ENCODE data around the gene CCDC6. TPM values are rescaled to one million over a fixed set of nuclear protein-coding genes. Genes with fewer than 3 reads are reported as not detected.

Gene CCDC6
- total and polyA plus RNA-seq, 2 of the 8 experiments (the other 6 are each of a cell fraction or from before 2014, with no cell fraction given) = 42.2 to 74.4 TPM

- no peak overlapping the region for H3K18ac ChIP-seq (ENCODE audit: extremely low read depth, low read length)
- TF ChIP-seq, protein P1, sequence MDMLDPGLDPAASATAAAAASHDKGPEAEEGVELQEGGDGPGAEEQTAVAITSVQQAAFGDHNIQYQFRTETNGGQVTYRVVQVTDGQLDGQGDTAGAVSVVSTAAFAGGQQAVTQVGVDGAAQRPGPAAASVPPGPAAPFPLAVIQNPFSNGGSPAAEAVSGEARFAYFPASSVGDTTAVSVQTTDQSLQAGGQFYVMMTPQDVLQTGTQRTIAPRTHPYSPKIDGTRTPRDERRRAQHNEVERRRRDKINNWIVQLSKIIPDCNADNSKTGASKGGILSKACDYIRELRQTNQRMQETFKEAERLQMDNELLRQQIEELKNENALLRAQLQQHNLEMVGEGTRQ (IDR thresholded peaks at IDR 0.05; ENCODE audit: low read length) = no peak
- TF ChIP-seq RAD21 (IDR thresholded peaks at IDR 0.05 in 1 of 2, conservative IDR thresholded peaks at IDR 0.05 in 1 of 2; ENCODE audit: low read depth in 2 of 2, low read length in 2 of 2) = no peak
- H4K8ac ChIP-seq (ENCODE audit: extremely low read depth, insufficient read depth, low read length) = no peak overlapping the region
- no peak overlapping the region for H2BK20ac ChIP-seq (ENCODE audit: low read length)
- ChIA-PET POLR2A (ENCODE audit: partially characterized antibody) (no interaction called here), CTCF (ENCODE audit: partially characterized antibody) (interaction anchor here (0.6 to 1.4 kb wide), 2 partner anchors 50 to 1450 kb away, joined by 3 to 4 read pairs; no protein-coding TSS in a partner anchor)
- H3K56ac ChIP-seq (replicated peaks; ENCODE audit: insufficient read length, low read depth, low read length) = no peak overlapping the region
- H3K27me3 ChIP-seq (replicated peaks in 1 of 4; ENCODE audit: control insufficient read depth in 3 of 4, extremely low read depth in 1 of 4, insufficient read depth in 3 of 4, low read length in 3 of 4) = no peaks in the 10 kb centered on the region
- H2BK5ac ChIP-seq (ENCODE audit: low read depth, low read length) = no peak overlapping the region
- H3K4ac ChIP-seq (replicated peaks; ENCODE audit: insufficient read length, low read depth, low read length) = no peak overlapping the region
- DNase-seq (ENCODE audit: low read depth in 1 of 2, low spot score in 2 of 2) (no peak), FAIRE-seq (no peak)
- no peaks in the 10 kb centered on the region for H3K79me1 ChIP-seq (ENCODE audit: low read depth, low read length)
- no peak overlapping the region for H3K4me3 ChIP-seq (ENCODE audit: extremely low read depth in 1 of 4, insufficient read depth in 2 of 4, low read depth in 3 of 4, low read length in 4 of 4)
- H2AFZ ChIP-seq (ENCODE audit: low read length) = no peak overlapping the region
- no peaks in the 10 kb centered on the region for H3K36me3 ChIP-seq (ENCODE audit: control insufficient read depth in 2 of 4, insufficient read depth in 4 of 4, low read length in 3 of 4)
- 90% methylated on average over 12 of the region's 12 CpGs; no CpG with 5 or more reads in 1 of the 2 experiments for WGBS, 2 experiments (ENCODE audit: extremely low coverage in 1 of 2, insufficient coverage in 1 of 2, insufficient read length in 1 of 2, insufficient replicate concordance in 2 of 2, low coverage in 1 of 2, low lambda C conversion rate in 2 of 2, missing lambda C conversion rate in 1 of 2)
- no peak overlapping the region for H3K9ac ChIP-seq (replicated peaks in 1 of 4; ENCODE audit: extremely low read depth in 1 of 4, low read depth in 3 of 4, low read length in 3 of 4)
- no peak overlapping the region for H2AK5ac ChIP-seq (ENCODE audit: low read depth, low read length)
- no peaks in the 10 kb centered on the region for H3K9me3 ChIP-seq (ENCODE audit: insufficient read depth in 2 of 2, low read depth in 1 of 2, low read length in 1 of 2)
- no peak overlapping the region for H2BK15ac ChIP-seq (ENCODE audit: low read length)
- H3K4me1 ChIP-seq (replicated peaks in 1 of 4; ENCODE audit: control insufficient read depth in 3 of 4, insufficient read depth in 4 of 4, low read length in 3 of 4) = no peaks in the 10 kb centered on the region
- H4K5ac ChIP-seq (ENCODE audit: insufficient read length, low read depth, low read length) = no peak overlapping the region
- no peak overlapping the region for H3K23ac ChIP-seq (ENCODE audit: insufficient read length)
- H4K91ac ChIP-seq (replicated peaks; ENCODE audit: insufficient read length, low read length) = no peak overlapping the region
- H3K79me2 ChIP-seq (ENCODE audit: control insufficient read depth in 1 of 2, insufficient read depth in 2 of 2, low read length in 2 of 2) = no peaks in the 10 kb centered on the region
- no peak overlapping the region for H3K14ac ChIP-seq (ENCODE audit: insufficient read length)
- no peak overlapping the region for H2BK12ac ChIP-seq (ENCODE audit: low read depth, low read length)
- H3K27ac ChIP-seq (ENCODE audit: low read depth, low read length) = no peak overlapping the region
- no peaks in the 10 kb centered on the region for H3K23me2 ChIP-seq (ENCODE audit: low read depth, low read length)
- H2BK120ac ChIP-seq (replicated peaks; ENCODE audit: low read depth, low read length) = no peak overlapping the region
- H4K20me1 ChIP-seq (replicated peaks in 1 of 2; ENCODE audit: control insufficient read depth in 1 of 2, insufficient read depth in 2 of 2, low read length in 2 of 2) = no peaks in the 10 kb centered on the region
- H3K4me2 ChIP-seq (ENCODE audit: insufficient read depth in 1 of 2, low read depth in 2 of 2, low read length in 2 of 2) = no peak overlapping the region
Measured at GRCh38 chr10:59750155-59750945, 156.0 kb downstream of the CCDC6 start.

Data from H1 (cell line).